A549 treated with CORT108297 at 1 μM for 4 hours (cell line): ENCODE measurements around the gene SLC37A4. TPM values are rescaled to one million over a fixed set of nuclear protein-coding genes. Genes with fewer than 3 reads are reported as not detected.

ENCODE experiments used
- total RNA-seq: library from RNA; stranded (reverse); fragments of 200-300 nt; extraction: Qiagen RNA extraction; gene quantifications from 5 replicates; pipeline ENCODE4 v1.2.3, GENCODE V29; 2022

SLC37A4 gene
- total RNA-seq: 9.6 to 12.1 TPM (median 10.8 TPM) in 5 replicates

DNA sequence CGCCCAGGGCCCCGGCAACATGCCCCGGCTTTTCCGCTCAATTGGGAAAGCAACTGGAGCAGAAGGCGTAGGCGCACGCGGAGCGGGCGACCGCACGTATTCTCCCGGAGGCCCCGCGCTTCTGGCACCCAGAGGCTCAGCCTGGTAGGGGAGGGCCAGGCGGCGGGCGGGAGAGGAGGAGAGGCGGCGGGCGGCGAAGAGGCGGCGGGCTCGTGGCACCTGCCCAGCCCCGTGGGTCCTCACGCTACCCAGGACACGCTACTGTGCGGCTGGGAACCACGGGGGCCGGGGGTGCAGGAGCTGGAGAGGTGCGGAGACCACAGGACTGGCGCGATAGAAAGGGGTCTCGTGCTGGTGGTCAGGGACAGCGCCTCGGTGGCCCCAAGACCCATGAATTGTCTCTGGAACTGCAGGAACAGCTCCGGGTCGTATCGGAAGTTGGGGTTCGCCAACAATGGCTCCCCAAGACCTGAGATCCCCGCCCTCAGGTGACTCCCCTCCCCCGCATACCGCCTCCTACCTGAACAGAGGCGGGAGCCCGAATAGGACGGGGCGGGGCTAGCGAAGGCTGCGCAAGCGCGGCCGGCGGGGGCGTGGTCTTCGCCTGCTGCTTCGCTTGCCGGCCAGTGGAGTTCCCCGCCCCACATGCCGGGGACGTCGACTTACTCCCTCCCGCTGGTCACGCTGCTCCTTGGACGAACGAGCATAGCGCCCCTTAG lies at the start of gene SLC37A4:
Gene SLC37A4, minus strand, starts transcription at position 549 of the 719 bp plus-strand sequence.

GRCh38 chr11:119067371-119068222 lies 36.9 kb upstream of the SLC37A4 start, which contains the start of gene VPS11:
VPS11 (plus strand) TSS chr11:119067818; CDS start chr11:119067824, 6 bp downstream.

GRCh38 chr11:119057000-119057769 lies 26.5 kb upstream of the SLC37A4 start, which contains the start of gene HYOU1:
HYOU1 (minus strand) TSS chr11:119057205; CDS start chr11:119056160, 1,045 bp downstream.

GRCh38 chr11:119018074-119018938 lies 12.4 kb downstream of the SLC37A4 start, which contains the start of the genes RPS25 and TRAPPC4:
RPS25 (minus strand) TSS chr11:119018343; CDS start chr11:119018284, 59 bp downstream.
TRAPPC4 (plus strand) TSS chr11:119018766; CDS start chr11:119018796, 30 bp downstream.

GRCh38 chr11:118997627-118998387 lies 32.9 kb downstream of the SLC37A4 start, which contains the start of gene CENATAC:
CENATAC (plus strand) TSS chr11:118998138; CDS start chr11:118998198, 60 bp downstream.

Other genes starting within 250 kb of the SLC37A4 start
- gene DDX6, start 239.7 kb downstream of the SLC37A4 start, total RNA-seq: 20.8 to 32.4 TPM (median 21.6 TPM) in 5 replicates
- 0.07 to 0.13 TPM (median 0.11 TPM) in 5 replicates for gene CXCR5, start 147.0 kb downstream of the SLC37A4 start, total RNA-seq
- 81.3 to 173 TPM (median 148 TPM) in 5 replicates for gene BCL9L, start 105.0 kb downstream of the SLC37A4 start, total RNA-seq
- 0.35 to 1.1 TPM (median 0.91 TPM) in 5 replicates for gene UPK2, start 74.6 kb downstream of the SLC37A4 start, total RNA-seq
- gene FOXR1, start 59.1 kb downstream of the SLC37A4 start, total RNA-seq: not detected in 5 replicates
- 11.1 to 18.7 TPM (median 12.0 TPM) in 5 replicates for gene CENATAC, start 32.7 kb downstream of the SLC37A4 start, total RNA-seq
- 753 to 1,094 TPM (median 792 TPM) in 5 replicates for gene RPS25, start 12.5 kb downstream of the SLC37A4 start, total RNA-seq
- gene TRAPPC4, start 12.1 kb downstream of the SLC37A4 start, total RNA-seq: 59.1 to 74.1 TPM (median 64.7 TPM) in 5 replicates
- gene HYOU1, start 26.3 kb upstream of the SLC37A4 start, total RNA-seq: 40.0 to 49.6 TPM (median 48.0 TPM) in 5 replicates
- gene VPS11, start 36.9 kb upstream of the SLC37A4 start, total RNA-seq: 10.0 to 16.0 TPM (median 12.4 TPM) in 5 replicates
- 46.5 to 54.4 TPM (median 50.2 TPM) in 5 replicates for gene HMBS, start 54.0 kb upstream of the SLC37A4 start, total RNA-seq
- gene DPAGT1, start 71.0 kb upstream of the SLC37A4 start, total RNA-seq: 34.2 to 44.0 TPM (median 39.7 TPM) in 5 replicates
- gene C2CD2L, start 76.5 kb upstream of the SLC37A4 start, total RNA-seq: 5.4 to 7.9 TPM (median 5.9 TPM) in 5 replicates
- gene HINFP, start 90.7 kb upstream of the SLC37A4 start, total RNA-seq: 10.7 to 12.8 TPM (median 12.0 TPM) in 5 replicates
- 0.21 to 0.42 TPM (median 0.32 TPM) in 5 replicates for gene ABCG4, start 118.2 kb upstream of the SLC37A4 start, total RNA-seq
- 8.8 to 13.9 TPM (median 11.5 TPM) in 5 replicates for gene NLRX1, start 137.8 kb upstream of the SLC37A4 start, total RNA-seq
- gene NHERF4, start 154.6 kb upstream of the SLC37A4 start, total RNA-seq: 0.13 to 0.44 TPM (median 0.23 TPM) in 5 replicates
- 6.0 to 9.8 TPM (median 8.4 TPM) in 5 replicates for gene CBL, start 175.5 kb upstream of the SLC37A4 start, total RNA-seq